NCI-H345 treated with DMSO at 0.1 percent for 48 hours (cell line): ENCODE measurements around the gene IFNK.
A peak's percentile ranks its signal among the peaks of the same experiment; 100 is the strongest.

Experiments
- DNase-seq: peaks from one replicate; lab custom pipeline; 2025; ENCODE audit not compliant: unreplicated experiment; lab: John Stamatoyannopoulos, UW

The IFNK gene

DNA sequence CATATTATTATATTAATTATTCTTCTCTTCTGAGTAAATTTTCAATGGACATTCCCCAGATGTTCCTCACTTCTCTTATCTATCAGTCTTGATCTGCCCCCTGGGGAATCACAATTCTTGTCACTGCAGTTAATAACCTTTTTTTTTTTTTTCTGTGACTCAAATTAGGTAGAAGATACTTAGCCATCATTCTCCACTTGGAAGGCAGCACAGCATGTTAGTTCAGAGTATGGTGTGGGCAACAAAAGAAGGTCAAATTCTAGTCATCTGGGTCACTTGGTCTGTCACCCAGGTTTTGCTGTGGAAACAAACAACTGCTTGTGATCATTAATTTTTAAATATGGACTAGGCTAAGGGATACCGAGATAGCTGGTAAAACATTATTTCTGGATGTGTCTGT is 13.7 kb downstream of the IFNK start:
- DNase-seq: no peak

DNA sequence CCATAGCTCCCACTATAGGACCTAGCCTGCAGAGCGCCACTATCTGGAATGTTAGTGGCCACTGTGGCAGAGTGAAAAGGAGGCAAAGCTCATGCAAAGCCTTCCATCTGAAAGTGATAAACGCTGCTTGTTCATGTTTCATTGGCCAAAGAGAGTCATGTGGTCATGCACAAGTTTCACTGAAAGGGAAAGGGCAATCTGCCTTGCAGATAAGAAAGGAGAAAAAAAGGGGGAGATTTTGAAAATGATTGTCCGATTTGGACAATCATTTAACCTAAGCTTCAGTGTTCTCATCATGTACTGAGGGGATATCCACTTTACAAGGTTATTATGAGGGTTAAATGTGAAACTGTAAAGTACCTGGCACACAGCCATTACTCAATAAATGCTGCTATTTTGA is 14.6 kb downstream of the IFNK start:
- no peak for DNase-seq

DNA sequence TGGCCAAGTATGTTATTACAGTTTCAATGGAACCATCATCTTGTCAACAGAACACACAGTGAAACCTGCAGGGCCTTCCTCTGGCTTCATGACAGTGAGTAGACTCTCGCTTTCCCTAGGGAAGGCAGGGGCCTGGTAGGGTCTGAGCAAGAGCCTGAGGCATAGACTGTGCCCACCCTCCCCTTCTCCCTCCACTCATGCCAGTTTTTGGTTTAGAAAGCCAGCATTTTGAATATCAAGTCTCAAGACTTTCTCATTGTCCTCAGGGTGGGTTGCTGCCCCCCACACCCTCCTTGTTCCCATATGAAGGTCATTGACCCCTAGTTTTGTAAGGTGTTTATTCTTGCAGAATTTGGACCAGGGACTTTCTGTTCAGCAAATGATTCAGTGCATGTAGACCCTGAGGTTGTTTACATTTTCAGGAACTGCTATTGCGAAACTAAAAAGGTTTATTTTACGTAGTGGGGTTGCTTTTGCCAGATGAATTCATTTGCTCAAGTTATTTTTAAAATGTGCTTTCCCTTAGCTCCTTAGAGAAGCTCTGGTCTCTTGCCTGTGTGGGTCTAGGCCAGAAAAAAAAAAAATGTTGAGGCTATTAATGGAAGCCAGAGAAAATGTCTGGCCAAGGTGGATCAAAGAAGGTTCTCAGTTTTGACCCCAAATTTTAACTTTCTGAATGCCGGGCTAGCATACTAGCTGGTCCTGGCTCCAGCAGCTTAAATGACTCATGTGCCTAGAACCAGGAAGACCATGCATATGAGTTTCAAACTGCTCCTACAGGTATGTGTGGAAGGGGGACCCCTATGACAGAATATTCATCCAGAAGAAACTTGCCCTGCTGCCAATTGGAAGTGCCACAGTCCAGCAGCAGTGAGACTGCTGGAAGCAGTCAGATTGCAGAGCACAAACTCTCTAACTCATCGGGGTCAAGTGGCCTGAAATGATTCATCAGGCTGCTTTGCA is 15.7 kb downstream of the IFNK start:
- no peak for DNase-seq

DNA sequence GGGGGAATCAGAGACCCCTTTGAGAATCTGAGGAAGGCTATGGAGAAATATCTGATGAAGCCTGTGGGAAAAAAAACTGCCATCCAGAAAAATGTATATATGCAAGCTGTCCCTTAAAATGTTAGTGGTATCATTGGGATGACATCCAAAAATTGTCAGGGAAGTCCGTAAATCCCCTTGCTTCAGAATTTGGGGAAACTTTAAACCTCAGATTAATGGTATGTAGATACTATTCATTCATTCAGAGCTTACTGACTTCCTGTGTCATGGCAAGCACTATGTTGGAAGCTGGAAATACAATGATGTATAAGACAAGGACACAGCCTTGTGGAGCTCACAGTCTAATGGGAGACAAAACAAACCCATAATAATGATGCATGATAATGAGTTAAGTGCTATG is 16.4 kb downstream of the IFNK start:
- DNase-seq: no peak

DNA sequence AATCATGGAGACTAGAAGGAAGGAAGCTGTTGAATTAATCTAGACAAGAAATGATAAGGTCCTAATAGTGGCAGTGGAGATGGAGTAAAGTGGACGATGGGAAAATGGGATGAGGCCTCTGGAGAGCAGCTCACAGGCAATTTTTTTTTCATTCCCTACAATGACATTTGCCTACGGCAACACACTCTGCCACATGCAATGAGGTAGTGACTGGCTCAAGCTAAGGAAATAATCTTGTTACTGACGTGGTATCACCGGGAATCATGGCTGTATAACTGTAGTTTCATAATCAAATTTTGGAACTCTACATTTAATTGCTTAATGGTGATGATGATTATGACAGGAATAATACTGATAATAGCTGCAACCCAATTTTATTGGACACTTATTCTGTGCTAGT is 17.6 kb downstream of the IFNK start:
- no peak for DNase-seq

DNA sequence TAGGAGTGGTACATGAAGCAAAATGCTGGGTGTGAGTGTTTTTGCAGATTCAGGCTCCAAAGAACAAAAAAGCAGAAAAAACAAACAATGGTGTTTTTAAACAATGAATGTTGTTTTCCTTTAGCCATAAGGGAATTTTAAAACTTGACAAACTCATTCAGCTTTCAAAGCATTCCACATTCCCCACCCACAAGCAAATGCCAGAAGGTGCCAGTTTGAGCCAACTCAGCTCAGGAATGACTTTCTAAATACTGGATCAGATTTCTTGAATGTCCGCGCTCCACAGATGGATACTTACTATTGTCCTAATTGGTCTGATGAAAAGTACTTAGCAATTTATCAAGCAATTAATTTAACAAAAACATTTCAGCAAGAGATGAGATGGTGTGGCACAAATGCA is 18.4 kb downstream of the IFNK start:
- DNase-seq: no peak

DNA sequence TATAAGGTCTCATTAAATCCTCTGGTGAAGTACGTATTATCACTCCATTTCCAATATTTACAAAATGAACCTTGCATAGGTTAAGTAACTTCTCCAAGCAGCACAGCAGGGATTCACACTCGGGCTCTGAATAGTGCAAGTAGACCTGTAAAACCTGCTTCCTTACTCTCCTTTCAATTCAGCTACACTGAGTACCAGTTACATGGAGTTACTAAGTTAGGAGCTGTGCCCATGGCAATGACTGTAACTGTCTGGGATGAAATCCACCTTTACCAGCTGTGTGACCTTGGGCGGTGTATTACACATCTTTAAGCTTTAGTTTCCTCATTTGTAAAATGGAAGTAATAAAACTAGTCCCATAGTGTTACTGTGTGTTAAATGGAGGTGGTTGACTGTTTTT is 21.4 kb downstream of the IFNK start:
- no peak for DNase-seq

DNA sequence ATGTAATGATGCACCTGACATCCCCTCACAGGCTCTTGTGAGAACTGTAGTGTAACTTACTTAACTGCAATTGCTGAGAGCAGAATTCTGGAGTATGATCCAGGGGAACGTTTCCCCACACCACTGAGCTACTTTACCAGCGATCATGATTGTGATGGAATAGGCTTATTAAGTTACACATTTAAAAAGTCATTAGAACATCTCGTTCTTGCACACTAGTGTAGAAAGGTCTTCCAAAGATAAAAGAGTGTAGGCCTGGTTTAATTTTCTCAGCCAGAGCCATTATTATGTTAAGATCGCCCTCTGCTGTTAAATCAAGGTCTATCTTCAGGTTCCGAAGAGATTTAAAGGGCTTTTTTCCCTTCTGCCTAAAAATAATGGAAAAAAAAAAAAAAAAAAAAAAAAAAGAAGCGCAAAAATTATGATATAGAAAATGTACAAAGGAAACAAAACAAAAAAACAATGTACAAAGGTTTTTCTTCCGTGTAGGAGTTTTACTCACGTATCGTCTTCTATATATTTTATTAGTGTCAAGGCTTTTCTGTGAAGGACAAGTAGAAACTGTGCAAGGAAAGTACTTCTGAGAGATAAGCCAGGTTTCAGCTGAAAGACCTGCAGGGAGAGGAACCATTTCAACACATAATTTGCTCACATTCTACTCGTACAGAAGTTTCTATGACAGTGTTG is 24.1 kb downstream of the IFNK start:
- peak; percentile 35 for DNase-seq

DNA sequence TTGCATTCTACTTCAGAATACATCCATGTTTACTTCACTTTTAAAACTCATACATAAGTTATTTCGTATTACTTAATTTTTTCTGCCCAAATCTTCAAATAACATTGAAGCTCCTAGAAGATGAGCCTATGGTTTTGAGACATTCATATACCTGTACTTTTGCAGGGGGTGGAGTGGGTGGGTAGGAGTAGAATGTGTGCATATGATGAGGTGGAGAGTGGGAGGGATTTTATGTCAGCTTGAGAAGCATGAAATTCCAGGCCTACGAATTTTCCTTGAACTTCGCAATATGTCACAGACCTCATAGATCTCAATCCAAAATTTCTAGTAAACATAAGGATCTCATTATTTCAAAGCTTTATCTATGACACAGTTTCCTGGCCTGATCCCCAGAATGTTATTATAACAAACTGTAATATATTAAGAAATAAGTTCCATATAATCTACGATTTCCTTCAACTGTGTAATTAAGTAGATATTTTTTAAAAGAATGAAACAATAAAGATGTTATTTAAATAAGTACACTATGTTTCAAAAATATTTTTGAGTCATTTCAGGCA is 25.2 kb downstream of the IFNK start:
- DNase-seq: no peak

DNA sequence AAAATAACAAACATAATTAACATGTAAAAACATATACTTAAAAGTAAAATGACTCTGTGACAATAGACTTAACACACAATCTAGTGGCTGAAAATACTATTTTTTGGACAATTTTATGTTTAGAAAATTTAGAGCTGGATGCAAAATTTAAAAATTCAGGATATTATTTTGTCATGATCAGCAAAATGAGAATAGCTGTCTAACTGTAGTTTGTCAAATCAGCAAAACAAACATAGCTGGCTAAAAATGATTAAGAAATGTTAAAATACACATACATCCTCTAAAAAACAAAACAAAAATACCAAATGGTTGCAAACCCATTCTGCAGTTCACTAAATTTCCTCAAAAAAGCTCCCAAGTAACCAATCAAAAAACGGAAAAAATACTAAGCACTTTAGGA is 30.6 kb downstream of the IFNK start:
- DNase-seq: no peak

DNA sequence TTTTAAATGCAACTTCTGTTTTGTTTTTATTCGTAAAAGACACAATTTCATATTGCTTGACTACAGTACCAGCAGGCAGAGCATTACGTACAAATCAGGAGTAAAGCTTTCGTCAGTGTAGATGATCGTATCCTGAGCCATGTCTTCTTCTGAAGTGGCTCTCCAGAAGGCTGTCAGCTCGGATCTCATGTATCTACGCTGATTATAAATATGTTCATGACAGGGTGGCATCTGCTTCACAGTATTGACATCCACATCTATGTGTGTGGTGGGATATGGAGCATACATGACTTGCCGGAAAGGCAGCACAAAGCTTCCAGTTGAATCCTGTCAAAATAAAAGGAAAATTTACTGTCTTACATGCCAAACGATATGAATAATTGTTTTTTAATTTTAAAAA is 32.4 kb downstream of the IFNK start:
- DNase-seq: no peak

DNA sequence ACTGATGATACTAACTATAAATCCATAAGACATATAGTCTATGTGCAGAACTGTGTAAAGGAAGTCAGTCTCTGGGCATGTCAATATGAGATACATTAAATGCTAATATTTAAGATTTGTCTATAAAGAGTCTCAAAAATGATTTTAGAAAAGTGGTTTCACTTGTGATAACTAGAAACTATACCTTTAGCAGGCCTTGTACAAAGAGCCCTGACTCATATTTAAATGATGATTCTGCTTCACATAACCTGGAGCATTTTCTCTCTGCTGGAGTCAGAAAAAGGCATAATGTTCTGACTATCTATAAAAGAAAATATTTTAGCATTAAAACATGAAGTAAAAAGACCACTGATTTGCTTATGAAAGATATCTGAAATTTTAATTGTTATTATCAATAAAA is 34.2 kb downstream of the IFNK start:
- DNase-seq: no peak

DNA sequence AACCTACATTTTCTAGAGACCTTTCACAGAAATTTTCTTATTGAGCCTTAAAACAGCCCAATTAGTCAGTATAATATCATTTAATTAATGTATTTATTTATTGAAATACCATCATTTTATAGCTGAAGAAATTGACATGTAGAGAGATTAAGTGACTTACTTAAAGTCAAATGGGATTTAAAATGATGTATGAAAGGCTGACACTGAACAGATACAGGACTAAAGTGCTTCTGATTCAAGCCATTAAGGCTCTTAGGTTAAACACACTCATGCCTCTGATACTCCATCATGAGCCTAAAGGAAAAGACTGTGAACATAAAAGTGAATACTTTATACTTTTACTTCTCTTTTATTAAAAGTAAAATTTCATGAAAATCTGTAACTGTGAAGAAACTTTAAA is 36.4 kb downstream of the IFNK start:
- no peak for DNase-seq

DNA sequence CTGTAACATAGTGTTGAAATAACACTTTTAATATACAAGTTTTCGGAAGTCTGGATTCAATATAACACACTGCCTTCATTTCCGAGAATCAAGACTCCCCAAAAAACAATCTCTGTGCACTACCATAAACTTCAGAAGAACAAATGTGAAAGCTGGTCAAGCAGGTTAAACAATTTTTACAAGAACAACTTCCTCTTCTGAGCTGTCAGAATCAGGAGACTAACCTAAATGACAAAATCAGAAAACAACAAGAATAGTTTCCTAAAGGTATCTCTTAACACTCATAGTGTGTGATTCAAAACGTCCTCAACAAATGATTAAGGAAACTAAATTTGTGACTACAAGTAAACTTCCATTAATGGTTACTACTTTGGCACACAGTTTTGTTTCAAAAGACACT is 37.6 kb downstream of the IFNK start:
- no peak for DNase-seq

DNA sequence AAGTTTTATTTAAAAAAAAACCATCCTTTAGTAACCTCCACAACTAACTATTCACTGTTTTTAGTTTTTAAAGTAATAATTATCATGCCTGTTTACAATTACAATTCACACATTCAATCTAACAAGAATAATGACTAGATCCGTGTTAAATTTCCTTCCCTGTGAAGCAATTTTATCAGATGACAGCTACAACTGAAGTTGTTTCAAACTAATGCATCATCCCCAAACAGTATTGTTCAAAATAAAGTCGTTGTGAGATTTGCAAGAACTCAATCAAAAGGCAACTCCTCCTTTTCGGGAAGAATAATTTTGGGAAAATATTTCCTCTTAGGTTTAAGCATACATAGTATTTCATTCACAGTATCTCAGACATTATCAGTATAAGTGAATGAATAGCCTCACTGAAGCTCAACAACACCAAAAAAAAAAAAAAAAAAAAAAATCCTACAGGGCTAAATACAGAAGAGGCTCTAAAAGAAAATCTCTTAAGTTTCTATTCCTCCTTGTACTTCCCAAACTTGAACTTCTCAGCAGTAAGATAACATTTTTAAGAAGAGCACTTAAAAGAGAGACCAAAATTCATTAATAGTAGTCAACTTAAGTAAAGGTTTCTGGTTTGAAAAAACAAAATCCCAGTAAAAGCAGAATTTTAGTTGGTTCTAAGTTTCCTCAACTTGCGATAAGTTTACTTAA is 39.8 kb downstream of the IFNK start:
- DNase-seq: no peak

DNA sequence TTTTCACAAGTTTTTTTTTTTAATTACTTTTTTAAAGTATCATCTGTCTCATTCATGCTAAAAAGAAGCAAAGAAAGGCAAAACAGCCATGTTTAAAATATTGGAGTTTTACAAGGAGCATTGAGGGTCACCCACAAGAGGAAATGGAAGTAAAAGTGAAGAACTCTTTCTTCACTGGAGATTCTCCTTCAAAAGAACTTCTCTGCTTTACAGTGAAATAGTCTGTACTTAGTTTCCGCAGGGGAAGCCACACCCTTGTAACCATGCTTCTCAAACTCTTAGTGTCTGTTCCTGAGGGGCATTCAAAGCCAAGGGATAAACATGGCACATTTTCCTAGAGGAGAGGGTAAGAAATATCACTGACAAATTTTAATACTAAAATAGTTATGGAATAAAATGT is 40.6 kb downstream of the IFNK start:
- no peak for DNase-seq

DNA sequence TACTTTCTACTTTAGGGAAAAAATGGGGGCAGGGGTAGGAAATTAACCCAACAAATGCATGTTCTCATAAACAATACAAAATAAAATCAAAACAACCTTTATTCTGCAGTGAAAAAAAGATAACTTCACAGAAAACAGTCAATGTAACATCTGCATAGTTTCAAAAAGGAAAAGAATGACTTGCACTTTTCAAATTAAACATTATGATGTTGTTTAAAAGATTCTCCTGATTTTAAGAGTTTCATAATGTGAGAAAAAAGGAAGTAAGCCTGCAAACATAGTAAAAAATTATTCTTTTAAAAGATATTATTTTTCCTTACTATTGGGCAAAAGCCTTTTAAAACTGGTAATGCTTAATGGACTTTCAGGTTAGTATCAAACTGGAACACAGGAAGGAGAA is 41.6 kb downstream of the IFNK start:
- no peak for DNase-seq

DNA sequence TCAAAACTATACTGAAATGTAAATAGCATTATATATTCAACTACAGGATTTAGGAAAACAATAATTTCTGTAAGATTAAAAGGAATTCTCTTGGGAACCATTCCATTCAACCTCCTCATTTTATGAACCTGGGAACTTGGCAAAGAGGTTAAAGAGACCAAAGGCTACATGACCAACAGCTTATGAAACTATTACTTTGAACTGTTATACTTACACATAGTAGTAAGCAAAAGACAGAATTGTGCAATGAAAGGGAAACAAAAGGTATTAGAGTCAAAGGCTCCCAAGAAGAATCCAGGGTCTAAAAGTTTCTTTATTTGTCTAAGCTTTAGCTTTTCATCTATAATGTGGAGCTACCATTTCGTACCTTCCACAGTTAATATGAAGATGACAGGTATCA is 42.0 kb downstream of the IFNK start:
- DNase-seq: no peak

DNA sequence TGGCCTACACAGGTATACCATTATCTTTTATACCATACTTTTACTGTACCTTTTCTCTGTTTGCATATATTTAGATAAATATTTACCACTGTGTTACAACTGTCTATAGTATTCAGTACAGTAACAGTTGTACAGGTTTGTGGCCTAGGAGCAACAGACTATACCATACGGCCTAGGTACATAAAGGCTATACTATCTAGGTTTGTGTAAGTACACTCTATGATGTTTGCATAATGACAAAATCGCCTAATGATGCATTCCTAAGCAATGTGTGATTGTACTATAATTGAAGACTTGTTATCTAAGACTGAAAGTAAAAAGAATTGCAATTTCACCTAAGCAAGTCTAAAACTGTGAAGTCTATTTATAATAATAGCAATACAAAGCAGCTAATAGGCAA is 45.3 kb downstream of the IFNK start:
- DNase-seq: no peak

DNA sequence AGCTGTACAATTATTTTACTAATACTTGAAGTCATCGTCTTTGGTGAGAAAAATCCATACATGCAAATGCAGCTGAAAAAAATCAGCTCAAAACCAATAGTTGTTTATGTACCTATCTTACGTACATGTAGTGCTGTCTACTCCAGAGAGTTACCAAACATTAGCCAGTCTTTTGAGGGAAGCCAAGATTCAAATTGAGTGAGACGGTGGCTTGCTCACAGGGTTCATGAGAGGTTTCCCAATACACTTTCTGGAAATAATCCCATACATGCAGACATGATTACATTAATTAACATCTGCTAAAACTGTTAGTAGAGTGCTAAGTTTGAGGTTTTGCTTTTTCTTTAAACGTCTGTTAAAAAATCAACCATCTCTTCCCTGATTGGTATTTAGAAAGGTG is 46.9 kb downstream of the IFNK start:
- no peak for DNase-seq

DNA sequence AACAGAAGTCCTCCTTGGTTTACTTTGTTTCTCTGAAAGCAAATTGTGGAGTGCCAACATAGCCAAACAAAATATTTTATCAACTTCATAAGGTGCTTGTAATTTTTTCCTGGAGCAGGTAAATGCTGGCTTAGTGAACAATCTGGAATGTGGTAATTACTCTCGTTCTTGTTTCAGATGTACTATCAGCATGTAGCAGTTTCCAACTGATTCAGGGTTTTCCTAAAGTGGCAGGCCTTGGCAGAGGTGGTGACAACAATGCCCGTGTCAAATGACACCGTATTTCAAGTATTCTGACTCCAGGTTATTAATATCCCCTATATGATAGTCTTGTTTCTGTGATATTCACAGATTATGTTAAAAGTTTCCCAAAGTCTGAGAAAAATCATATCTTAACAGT is 48.0 kb downstream of the IFNK start:
- DNase-seq: no peak

DNA sequence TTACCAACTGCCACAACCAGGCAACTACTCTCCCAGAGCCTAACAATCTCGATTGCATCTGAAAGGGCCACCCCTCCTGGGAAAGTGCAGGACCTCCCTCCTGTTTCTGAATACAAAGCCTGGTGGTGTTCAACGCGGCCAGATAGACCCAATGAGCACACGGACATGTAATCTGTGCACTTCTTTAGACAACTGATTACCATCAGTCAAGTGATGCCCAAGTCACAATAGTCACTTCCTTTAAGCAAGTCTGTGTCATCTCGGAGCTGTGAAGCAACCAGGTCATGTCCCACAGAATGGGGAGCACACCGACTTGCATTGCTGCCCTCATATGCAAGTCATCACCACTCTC is 48.5 kb downstream of the IFNK start:
- peak; percentile 70 for DNase-seq
